Neural cell (in vitro differentiated cells): ENCODE results near the gene RAB11FIP3. TPM values are rescaled to one million over a fixed set of nuclear protein-coding genes. Genes with fewer than 3 reads are reported as not detected.
A peak's percentile ranks its signal among the peaks of the same experiment; 100 is the strongest.

Experiments
- H2AFZ ChIP-seq: fragments of 200-600, 300-800 bp; sonication (generic), shearing (Covaris generic); 2 replicates; pipeline ENCODE4 v1.6.0; 2014; ENCODE audit warnings: low read depth, mild to moderate bottlenecking, antibody characterized with exemption, low read length, moderate library complexity
- H3F3A ChIP-seq: fragments of 200-600 bp; shearing (Covaris generic); 2 replicates; pipeline ENCODE4 v1.6.1; 2016; ENCODE audit warnings: mild to moderate bottlenecking, moderate library complexity, mixed read lengths, antibody characterized with exemption, low read length; ENCODE audit not compliant: insufficient read depth, poor library complexity, severe bottlenecking
- H3K27ac ChIP-seq: fragments of 200-600, 300-800 bp; sonication (generic), shearing (Covaris generic); 2 replicates; pipeline ENCODE4 v1.5.1; 2014; ENCODE audit warnings: mild to moderate bottlenecking, low read length, moderate library complexity
- H3K27me3 ChIP-seq: fragments of 300-800, 200-600 bp; sonication (generic), shearing (Covaris generic); 2 replicates; pipeline ENCODE4 v1.6.0; 2014; ENCODE audit warnings: mild to moderate bottlenecking, low read depth, low read length, moderate library complexity; ENCODE audit not compliant: insufficient read depth
- H3K36me3 ChIP-seq: fragments of 300-800, 200-600 bp; sonication (generic), shearing (Covaris generic); 2 replicates; pipeline ENCODE4 v1.5.1; 2014; ENCODE audit warnings: mild to moderate bottlenecking, antibody characterized with exemption, low read length, moderate library complexity; ENCODE audit not compliant: insufficient read depth
- H3K4me2 ChIP-seq: fragments of 300-800, 200-600 bp; sonication (generic), shearing (Covaris generic); 2 replicates; pipeline ENCODE4 v1.6.0; 2014; ENCODE audit warnings: mild to moderate bottlenecking, low read length
- H3K4me3 ChIP-seq: fragments of 300-800, 200-600 bp; sonication (generic), shearing (Covaris generic); 2 replicates; pipeline ENCODE4 v1.5.1; 2014; ENCODE audit warnings: mild to moderate bottlenecking, low read length, moderate library complexity
- H3K79me2 ChIP-seq: fragments of 200-600 bp; shearing (Covaris generic); replicated peaks from 2 replicates; pipeline ENCODE4 v1.6.0; 2014; ENCODE audit warnings: mild to moderate bottlenecking, low read length, moderate library complexity; ENCODE audit not compliant: insufficient read depth
- H3K9ac ChIP-seq: fragments of 300-800, 200-600 bp; sonication (generic), shearing (Covaris generic); 2 replicates; pipeline ENCODE4 v1.6.1; 2016; ENCODE audit warnings: mild to moderate bottlenecking, low read length, mixed read lengths
- H3K9me2 ChIP-seq: fragments of 200-600 bp; shearing (Covaris generic); 2 replicates; pipeline ENCODE4 v1.6.1; 2016; ENCODE audit warnings: mild to moderate bottlenecking, low read length, mixed read lengths; ENCODE audit not compliant: insufficient read depth
- H3K9me3 ChIP-seq: fragments of 200-600, 300-800 bp; sonication (generic), shearing (Covaris generic); 2 replicates; pipeline ENCODE4 v1.6.1; 2016; ENCODE audit warnings: mild to moderate bottlenecking, mixed run types, low read length, moderate library complexity, mixed read lengths
- H4K20me1 ChIP-seq: fragments of 200-600 bp; shearing (Covaris generic); 2 replicates; pipeline ENCODE4 v1.6.1; 2016; ENCODE audit warnings: mild to moderate bottlenecking, mixed run types; ENCODE audit not compliant: insufficient read depth
- CTCF ChIP-seq: fragments of 450-650 bp; IDR thresholded peaks from 2 replicates; pipeline ENCODE4 v1.5.1; 2014; ENCODE audit warnings: antibody characterized with exemption, mild to moderate bottlenecking, moderate library complexity; ENCODE audit not compliant: poor library complexity, severe bottlenecking
- EP300 ChIP-seq: fragments of 450-650 bp; conservative IDR thresholded peaks from 2 replicates; pipeline ENCODE4 v1.6.1; 2014; ENCODE audit warnings: antibody characterized with exemption, mild to moderate bottlenecking, moderate library complexity; ENCODE audit not compliant: poor library complexity, severe bottlenecking
- EZH2 ChIP-seq: fragments of 200-600, 300-800 bp; shearing (Covaris generic), sonication (generic); IDR thresholded peaks from 2 replicates; pipeline ENCODE4 v1.6.1; 2014; ENCODE audit warnings: antibody characterized with exemption, low read length, borderline replicate concordance, mild to moderate bottlenecking; ENCODE audit not compliant: insufficient read depth, poor library complexity, severe bottlenecking
- MXI1 ChIP-seq: fragments of 450-650 bp; conservative IDR thresholded peaks from 2 replicates; pipeline ENCODE4 v1.6.1; 2014; ENCODE audit warnings: antibody characterized with exemption, mild to moderate bottlenecking; ENCODE audit not compliant: poor library complexity, severe bottlenecking
- POLR2AphosphoS5 ChIP-seq: IDR thresholded peaks from 2 replicates; pipeline ENCODE4 v1.6.1; 2012
- RAD21 ChIP-seq: fragments of 450-650 bp; conservative IDR thresholded peaks from 2 replicates; pipeline ENCODE4 v1.6.1; 2014; ENCODE audit warnings: antibody characterized with exemption, mild to moderate bottlenecking, moderate library complexity
- SMC3 ChIP-seq: fragments of 450-650 bp; conservative IDR thresholded peaks from 2 replicates; pipeline ENCODE4 v1.6.1; 2014; ENCODE audit warnings: antibody characterized with exemption, mild to moderate bottlenecking, moderate library complexity; ENCODE audit not compliant: poor library complexity
- TAF1 ChIP-seq: IDR thresholded peaks from 2 replicates; pipeline ENCODE4 v1.6.1; 2012; ENCODE audit warnings: low read depth
- polyA plus RNA-seq: library from polyadenylated mRNA; depleted of rRNA; stranded (reverse); fragments of >200 nt; gene quantifications from 2 replicates; pipeline ENCODE4 v1.2.3, GENCODE V29; 2014
- TF ChIP-seq, protein P1 (sequence below): IDR thresholded peaks from 2 replicates; pipeline ENCODE4 v1.6.1; 2012; ENCODE audit warnings: borderline replicate concordance

Gene RAB11FIP3
- polyA plus RNA-seq, 1 donor from 2014 or later, result 55.0 TPM

GRCh38 chr16:495127-495748 is 69.8 kb downstream of the RAB11FIP3 start:
- no peaks in the 10 kb centered on the region for H3K9me2 ChIP-seq
- H3K4me3 ChIP-seq, result no peak overlapping the region
- no peaks in the 10 kb centered on the region for H3K36me3 ChIP-seq
- no peaks in the 10 kb centered on the region for H3K9me3 ChIP-seq
- no peak overlapping the region for H3K4me2 ChIP-seq
- H2AFZ ChIP-seq, result no peak overlapping the region
- H3K79me2 ChIP-seq, result no peaks in the 10 kb centered on the region
- H3K9ac ChIP-seq, result no peak overlapping the region
- no peak overlapping the region for H3K27ac ChIP-seq
- H3F3A ChIP-seq, result no peaks in the 10 kb centered on the region
- peak; percentile 16 for TF ChIP-seq RAD21
- peak; percentile 31 for TF ChIP-seq CTCF
- no peak for TF ChIP-seq EZH2
- TF ChIP-seq, protein P1, sequence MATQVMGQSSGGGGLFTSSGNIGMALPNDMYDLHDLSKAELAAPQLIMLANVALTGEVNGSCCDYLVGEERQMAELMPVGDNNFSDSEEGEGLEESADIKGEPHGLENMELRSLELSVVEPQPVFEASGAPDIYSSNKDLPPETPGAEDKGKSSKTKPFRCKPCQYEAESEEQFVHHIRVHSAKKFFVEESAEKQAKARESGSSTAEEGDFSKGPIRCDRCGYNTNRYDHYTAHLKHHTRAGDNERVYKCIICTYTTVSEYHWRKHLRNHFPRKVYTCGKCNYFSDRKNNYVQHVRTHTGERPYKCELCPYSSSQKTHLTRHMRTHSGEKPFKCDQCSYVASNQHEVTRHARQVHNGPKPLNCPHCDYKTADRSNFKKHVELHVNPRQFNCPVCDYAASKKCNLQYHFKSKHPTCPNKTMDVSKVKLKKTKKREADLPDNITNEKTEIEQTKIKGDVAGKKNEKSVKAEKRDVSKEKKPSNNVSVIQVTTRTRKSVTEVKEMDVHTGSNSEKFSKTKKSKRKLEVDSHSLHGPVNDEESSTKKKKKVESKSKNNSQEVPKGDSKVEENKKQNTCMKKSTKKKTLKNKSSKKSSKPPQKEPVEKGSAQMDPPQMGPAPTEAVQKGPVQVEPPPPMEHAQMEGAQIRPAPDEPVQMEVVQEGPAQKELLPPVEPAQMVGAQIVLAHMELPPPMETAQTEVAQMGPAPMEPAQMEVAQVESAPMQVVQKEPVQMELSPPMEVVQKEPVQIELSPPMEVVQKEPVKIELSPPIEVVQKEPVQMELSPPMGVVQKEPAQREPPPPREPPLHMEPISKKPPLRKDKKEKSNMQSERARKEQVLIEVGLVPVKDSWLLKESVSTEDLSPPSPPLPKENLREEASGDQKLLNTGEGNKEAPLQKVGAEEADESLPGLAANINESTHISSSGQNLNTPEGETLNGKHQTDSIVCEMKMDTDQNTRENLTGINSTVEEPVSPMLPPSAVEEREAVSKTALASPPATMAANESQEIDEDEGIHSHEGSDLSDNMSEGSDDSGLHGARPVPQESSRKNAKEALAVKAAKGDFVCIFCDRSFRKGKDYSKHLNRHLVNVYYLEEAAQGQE, result no peak
- TF ChIP-seq SMC3, result peak; percentile 43
- TF ChIP-seq EP300, result no peak
- no peak for TF ChIP-seq MXI1
- no peak for TF ChIP-seq POLR2AphosphoS5
- no peak for TF ChIP-seq TAF1
- H4K20me1 ChIP-seq, result no peaks in the 10 kb centered on the region
- no peaks in the 10 kb centered on the region for H3K27me3 ChIP-seq

DNA sequence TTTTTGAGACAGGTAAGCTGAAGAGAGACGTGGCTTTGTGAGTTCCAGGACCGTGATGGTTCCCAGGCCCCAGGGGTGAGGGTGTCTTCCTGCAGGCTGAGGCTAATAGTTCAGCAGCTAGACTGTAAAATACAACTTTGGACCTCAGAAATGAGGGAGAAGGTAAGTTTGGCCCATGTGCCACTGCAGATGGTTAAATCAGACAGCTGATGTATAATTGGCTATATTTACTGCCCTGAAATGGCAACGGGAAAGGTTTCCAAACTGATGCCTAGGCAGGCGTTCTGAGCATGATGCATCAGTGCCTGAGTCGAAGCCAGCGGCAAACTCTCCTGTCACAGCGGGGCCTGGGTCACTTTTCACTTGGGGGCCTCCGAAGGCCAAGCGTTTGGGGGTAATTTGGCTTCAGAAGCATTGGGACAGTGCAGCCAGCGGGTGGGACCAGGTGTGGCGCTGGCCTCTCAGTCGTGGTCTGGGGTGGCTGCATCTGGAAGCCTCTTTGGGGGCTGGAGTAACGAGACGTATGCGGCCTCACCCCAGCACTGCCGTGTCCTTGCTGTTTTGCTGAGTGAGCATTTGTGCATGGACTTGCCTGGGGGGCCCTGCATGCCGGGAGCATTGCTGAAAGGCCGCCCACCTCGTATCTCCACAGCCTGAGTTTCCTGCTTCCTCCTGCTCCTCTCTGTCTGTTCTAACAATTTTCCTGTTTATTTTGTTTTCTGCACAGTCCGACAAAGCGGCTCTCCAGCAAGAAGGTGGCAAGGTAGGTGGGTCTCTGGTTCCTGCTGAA is 70.8 kb downstream of the RAB11FIP3 start:
- TF ChIP-seq SMC3 (no peak), CTCF (no peak)
- Histone ChIP-seq H3K27ac (no peak overlapping the region), H3K36me3 (no peaks in the 10 kb centered on the region)

More for the DNA sequence above, 70.8 kb downstream of the RAB11FIP3 start:
- H3F3A ChIP-seq, result no peaks in the 10 kb centered on the region
- H3K79me2 ChIP-seq, result no peaks in the 10 kb centered on the region
- no peaks in the 10 kb centered on the region for H3K9me3 ChIP-seq
- H3K9me2 ChIP-seq, result no peaks in the 10 kb centered on the region
- no peak overlapping the region for H2AFZ ChIP-seq
- no peaks in the 10 kb centered on the region for H3K27me3 ChIP-seq
- no peak overlapping the region for H3K9ac ChIP-seq
- no peak overlapping the region for H3K4me3 ChIP-seq
- H4K20me1 ChIP-seq, result no peaks in the 10 kb centered on the region
- no peak overlapping the region for H3K4me2 ChIP-seq
